Measurements from ENCODE around the gene WDFY4.

WDFY4 gene

GRCh38 chr10:49025347-49025983 lies 340.8 kb downstream of the WDFY4 start:
- DNase-seq (ENCODE audit: low spot score), result no peak

GRCh38 chr10:49028639-49029038 lies 344.0 kb downstream of the WDFY4 start:
- DNase-seq (ENCODE audit: low spot score), result no peak

GRCh38 chr10:49029666-49030065 lies 345.0 kb downstream of the WDFY4 start:
- DNase-seq (ENCODE audit: low spot score), result no peak

All from hematopoietic multipotent progenitor cell treated with erythropoietin and hydrocortisone succinate and interleukin-3 and kit ligand, for 15 days (in vitro differentiated cells).